Fibroblast of lung (primary cell): Measurements from ENCODE around the gene OSBPL6.

Experiments used
- CTCF ChIP-seq, 2 donors: IDR thresholded peaks in 1 of 2; conservative IDR thresholded peaks in 1 of 2; 1 replicate in 1 of 2; 2 replicates in 1 of 2; pipeline ENCODE4 v1.5.1; 2011 to 2012; ENCODE audit warnings: low read length in 2 of 2, control low read depth in 1 of 2, inconsistent platforms in 1 of 2, low read depth in 1 of 2, mild to moderate bottlenecking in 1 of 2
- EZH2 ChIP-seq: IDR thresholded peaks from 2 replicates; pipeline ENCODE4 v1.5.1; 2012; ENCODE audit warnings: low read length, control low read depth, mild to moderate bottlenecking; ENCODE audit errors: missing control alignments

GRCh38 chr2:178296394-178297090, 102.2 kb downstream of the OSBPL6 start:
- no peak for TF ChIP-seq CTCF (conservative IDR thresholded peaks at IDR 0.05 in 1 of 2, IDR thresholded peaks at IDR 0.05 in 1 of 2; ENCODE audit: low read depth in 1 of 2, low read length in 2 of 2)
- no peak for TF ChIP-seq EZH2
